IMR-90 (cell line): ENCODE results near the gene OXER1.

Experiments used
- CEBPB ChIP-seq: IDR thresholded peaks from 2 replicates; pipeline ENCODE4 v1.6.1; 2012; ENCODE audit warnings: low read depth, low read length, improper control_type of control experiment
- CTCF ChIP-seq: conservative IDR thresholded peaks from 2 replicates; pipeline ENCODE4 v1.5.1; 2012; ENCODE audit warnings: mild to moderate bottlenecking, low read depth, low read length, improper control_type of control experiment
- ELK1 ChIP-seq: fragments of 150-350 bp; IDR thresholded peaks from 2 replicates; pipeline ENCODE4 v1.6.1; 2016; ENCODE audit warnings: low read depth, mild to moderate bottlenecking, low read length, moderate library complexity, borderline replicate concordance
- MAFK ChIP-seq: IDR thresholded peaks from 2 replicates; pipeline ENCODE4 v1.6.1; 2012; ENCODE audit warnings: low read depth, low read length, improper control_type of control experiment
- POLR2A ChIP-seq: IDR thresholded peaks from 2 replicates; pipeline ENCODE4 v1.6.1; 2012; ENCODE audit warnings: mild to moderate bottlenecking, low read depth, low read length
- RAD21 ChIP-seq: IDR thresholded peaks from 2 replicates; pipeline ENCODE4 v1.6.1; 2012; ENCODE audit warnings: low read length, improper control_type of control experiment
- RCOR1 ChIP-seq: IDR thresholded peaks from 2 replicates; pipeline ENCODE4 v1.6.1; 2012; ENCODE audit warnings: mild to moderate bottlenecking, low read length, improper control_type of control experiment; ENCODE audit not compliant: insufficient replicate concordance
- RFX5 ChIP-seq: IDR thresholded peaks from 2 replicates; pipeline ENCODE4 v1.8.0; 2012; ENCODE audit warnings: low read depth, mild to moderate bottlenecking, low read length, moderate library complexity
- SMC3 ChIP-seq: fragments of 150-350 bp; IDR thresholded peaks from 2 replicates; pipeline ENCODE4 v1.6.1; 2016; ENCODE audit warnings: low read depth, mild to moderate bottlenecking, antibody characterized with exemption, low read length, moderate library complexity
- USF2 ChIP-seq: fragments of 150-350 bp; IDR thresholded peaks from 2 replicates; pipeline ENCODE4 v1.6.1; 2017; ENCODE audit warnings: mild to moderate bottlenecking, antibody characterized with exemption, low read length, low read depth

- TF ChIP-seq USF2, result no peak
- TF ChIP-seq RCOR1, result no peak
- no peak for TF ChIP-seq CTCF
- no peak for TF ChIP-seq MAFK
- no peak for TF ChIP-seq SMC3
- no peak for TF ChIP-seq RFX5
- no peak for TF ChIP-seq CEBPB
- no peak for TF ChIP-seq RAD21
- no peak for TF ChIP-seq POLR2A
- no peak for TF ChIP-seq ELK1
Measured at GRCh38 chr2:42808301-42808700, 44.4 kb upstream of the OXER1 start.
